Sigmoid colon (tissue), 3 donors: ENCODE data around the gene EML3.

Experiments
- CTCF ChIP-seq, 4 experiments: fragments of 450-650 bp in 3 of 4; fragments of 200-600 bp in 1 of 4; IDR thresholded peaks; one replicate each; pipeline ENCODE4 v1.5.1; 2016 to 2019; ENCODE audit warnings: antibody characterized with exemption in 4 of 4, mild to moderate bottlenecking in 3 of 4, moderate library complexity in 2 of 4
- POLR2A ChIP-seq, 2 donors: fragments of 450-650 bp; IDR thresholded peaks; one replicate each; pipeline ENCODE4 v1.6.1; 2016; ENCODE audit warnings: antibody characterized with exemption in 2 of 2, mild to moderate bottlenecking in 2 of 2, moderate library complexity in 2 of 2

GRCh38 chr11:62567018-62567633 is 45.4 kb downstream of the EML3 start:
- TF ChIP-seq CTCF (IDR thresholded peaks at IDR 0.05) (no peak), POLR2A (IDR thresholded peaks at IDR 0.05) (no peak)
